ENCODE measurements around the gene ADAR.

GRCh38 chr1:154571244-154571963 lies 36.6 kb downstream of the ADAR start:
- TF ChIP-seq CTCF (IDR thresholded peaks at IDR 0.05) (no peak), POLR2A (IDR thresholded peaks at IDR 0.05) (no peak)
